ENCODE measurements around the gene CHD8. TPM values are rescaled to one million over a fixed set of nuclear protein-coding genes. Genes with fewer than 3 reads are reported as not detected.

CHD8 gene
- total RNA-seq, 4 donors from 2014 or later, result 40.6 to 65.6 (median 54.7) TPM

GRCh38 chr14:21431126-21431525, 24.8 kb downstream of the CHD8 start:
- DNase-seq (ENCODE audit: low spot score) (no peak), ATAC-seq (ENCODE audit: low FRiP score) (no peak)
- TF ChIP-seq CTCF (IDR thresholded peaks at IDR 0.05), result no peak

GRCh38 chr14:21428930-21429329, 27.0 kb downstream of the CHD8 start:
- no peak for ATAC-seq (ENCODE audit: low FRiP score)
- no peak for TF ChIP-seq CTCF (IDR thresholded peaks at IDR 0.05)
- no peak for DNase-seq (ENCODE audit: low spot score)

GRCh38 chr14:21426692-21427091, 29.2 kb downstream of the CHD8 start:
- no peak for TF ChIP-seq CTCF (IDR thresholded peaks at IDR 0.05)
- ATAC-seq (ENCODE audit: low FRiP score), result no peak

GRCh38 chr14:21419528-21419927, 36.4 kb downstream of the CHD8 start:
- no peak for TF ChIP-seq CTCF (IDR thresholded peaks at IDR 0.05)
- ATAC-seq (ENCODE audit: low FRiP score), result no peak

More at GRCh38 chr14:21426692-21427091, 29.2 kb downstream of the CHD8 start:
- DNase-seq (ENCODE audit: low spot score), result no peak

GRCh38 chr14:21415329-21415728, 40.6 kb downstream of the CHD8 start:
- TF ChIP-seq CTCF (IDR thresholded peaks at IDR 0.05), result no peak
- ATAC-seq (ENCODE audit: low FRiP score) (no peak), DNase-seq (ENCODE audit: low spot score) (no peak)

More at GRCh38 chr14:21419528-21419927, 36.4 kb downstream of the CHD8 start:
- DNase-seq (ENCODE audit: low spot score), result no peak

GRCh38 chr14:21414137-21414631, 41.7 kb downstream of the CHD8 start:
- TF ChIP-seq CTCF (IDR thresholded peaks at IDR 0.05), result no peak
- DNase-seq (ENCODE audit: low spot score), result no peak
- ATAC-seq (ENCODE audit: low FRiP score), result no peak

GRCh38 chr14:21408147-21408546, 47.8 kb downstream of the CHD8 start:
- TF ChIP-seq CTCF (IDR thresholded peaks at IDR 0.05), result no peak
- DNase-seq (ENCODE audit: low spot score) (no peak), ATAC-seq (ENCODE audit: low FRiP score) (no peak)
